ENCODE data around the gene CASP8AP2.
"Not testable (repeated sequence)": the region's sequence is repeated elsewhere in the genome, so short reads cannot be mapped to it uniquely, and the experiment has no call there.

CASP8AP2 gene

GRCh38 chr6:89826029-89826528 is 3.6 kb upstream of the CASP8AP2 start:
- no peak for DNase-seq

- DNase-seq = not testable (repeated sequence)
Measured at GRCh38 chr6:89828475-89828987, 1.1 kb upstream of the CASP8AP2 start.

GRCh38 chr6:89828988-89829471 is 650 bp upstream of the CASP8AP2 start:
- no peak for DNase-seq

GRCh38 chr6:89830170-89830809 is 610 bp downstream of the CASP8AP2 start:
- DNase-seq = no peak

GRCh38 chr6:89834884-89835792 is 5.5 kb downstream of the CASP8AP2 start:
- DNase-seq = no peak

GRCh38 chr6:89836639-89837222 is 7.1 kb downstream of the CASP8AP2 start:
- DNase-seq = no peak

GRCh38 chr6:89840538-89840937 is 10.9 kb downstream of the CASP8AP2 start:
- no peak for DNase-seq

- DNase-seq = no peak
Measured at GRCh38 chr6:89842228-89842627, 12.5 kb downstream of the CASP8AP2 start.

GRCh38 chr6:89843070-89843469 is 13.4 kb downstream of the CASP8AP2 start:
- no peak for DNase-seq

GRCh38 chr6:89847513-89847912 is 17.8 kb downstream of the CASP8AP2 start:
- not testable (repeated sequence) for DNase-seq

- no peak for DNase-seq
Measured at GRCh38 chr6:89853068-89853467, 23.4 kb downstream of the CASP8AP2 start.

GRCh38 chr6:89858041-89858440 is 28.4 kb downstream of the CASP8AP2 start:
- no peak for DNase-seq

GRCh38 chr6:89859744-89860143 is 30.1 kb downstream of the CASP8AP2 start:
- no peak for DNase-seq

- no peak for DNase-seq
Measured at GRCh38 chr6:89862273-89862672, 32.6 kb downstream of the CASP8AP2 start.

- DNase-seq = no peak
Measured at GRCh38 chr6:89862698-89863097, 33.0 kb downstream of the CASP8AP2 start.

- DNase-seq = no peak
Measured at GRCh38 chr6:89866024-89866678, 36.5 kb downstream of the CASP8AP2 start.

- DNase-seq = no peak
Measured at GRCh38 chr6:89873721-89874120, 44.0 kb downstream of the CASP8AP2 start.

GRCh38 chr6:89874438-89874837 is 44.8 kb downstream of the CASP8AP2 start:
- DNase-seq = no peak

GRCh38 chr6:89886378-89887120 is 56.9 kb downstream of the CASP8AP2 start:
- DNase-seq = no peak

GRCh38 chr6:89887452-89888137 is 57.9 kb downstream of the CASP8AP2 start:
- no peak for DNase-seq

GRCh38 chr6:89888138-89888514 is 58.4 kb downstream of the CASP8AP2 start:
- DNase-seq = no peak

Data from activated gamma-delta T cell (primary cell).